ENCODE results near the gene PLD6. TPM values are rescaled to one million over a fixed set of nuclear protein-coding genes. Genes with fewer than 3 reads are reported as not detected.
"Not testable (repeated sequence)": the region's sequence is repeated elsewhere in the genome, so short reads cannot be mapped to it uniquely, and the experiment has no call there.

Gene PLD6
- total RNA-seq (6.7 and 7.8 TPM in 2 replicates), polyA plus RNA-seq (2.5 and 4.7 TPM in 2 replicates), polyA minus RNA-seq (ENCODE audit: low replicate concordance) (0.47 and 2.8 TPM in 2 replicates)
- 1.5 and 3.6 TPM in 2 replicates for polyA plus RNA-seq (2012)

DNA sequence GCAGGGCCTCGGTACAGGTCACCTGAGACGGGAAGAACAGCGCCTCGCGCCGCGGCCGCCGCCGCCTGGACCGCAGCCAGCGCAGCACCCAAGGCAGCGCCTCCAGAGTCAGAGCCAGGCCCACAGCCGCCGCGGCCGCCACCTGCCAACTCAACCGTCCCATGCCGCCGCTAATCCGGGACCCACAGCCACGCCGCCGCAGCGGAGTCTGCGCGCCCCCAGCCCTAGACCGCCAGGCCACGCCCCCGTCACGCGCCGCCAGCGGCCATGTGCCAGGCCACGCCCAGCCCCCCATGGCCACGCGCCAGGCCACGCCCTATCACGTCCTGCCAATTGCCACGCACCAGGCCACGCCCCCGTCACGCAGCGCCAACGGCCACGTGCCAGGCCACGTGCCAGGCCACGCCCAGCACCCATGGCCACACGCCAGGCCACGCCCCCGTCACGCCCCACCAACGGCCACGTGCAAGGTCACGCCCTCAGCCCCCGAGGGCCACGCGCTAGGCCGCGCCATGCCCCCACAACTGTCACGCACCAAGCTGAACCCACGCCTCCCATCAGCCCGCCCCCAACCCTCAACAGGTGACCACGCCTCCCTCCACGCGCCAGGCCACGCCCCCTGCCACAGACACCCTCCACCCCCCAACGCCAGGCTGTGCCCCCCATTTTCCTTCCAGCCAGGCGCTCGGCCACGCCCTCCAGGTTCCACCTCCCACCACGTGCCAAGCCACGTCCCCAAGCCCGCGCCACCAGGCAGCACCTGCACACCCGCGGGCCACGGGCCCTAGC lies at the start of gene PLD6:
Gene PLD6 (minus strand): TSS at position 210 of the 789 bp plus-strand sequence. CDS start 47 bp downstream, at position 163.
- peak within 1 kb of the TSS; percentile 50 to 61 (median 58) for H3K4me3 ChIP-seq (replicated peaks in 1 of 4; ENCODE audit: control extremely low read depth in 1 of 4, insufficient read depth in 1 of 4, low read depth in 3 of 4, low read length in 4 of 4)
- H3K4me2 ChIP-seq (ENCODE audit: extremely low read depth, insufficient read depth, low read length), result peak within 1 kb of the TSS; percentile 90
- peak within 1 kb of the TSS; percentile 62 for H3K9ac ChIP-seq (ENCODE audit: insufficient read depth, low read length)
- TF ChIP-seq EZH2 (IDR thresholded peaks at IDR 0.05; ENCODE audit: low read length, missing control alignments) (no peak), CTCF (conservative IDR thresholded peaks at IDR 0.05 in 1 of 2, IDR thresholded peaks at IDR 0.05 in 1 of 2; ENCODE audit: low read depth in 1 of 2, low read length in 2 of 2) (no peak)
- peaks cover 2% of the 10 kb centered on the region for H3K36me3 ChIP-seq (ENCODE audit: control insufficient read depth, insufficient read depth, low read length)
- H3K4me1 ChIP-seq (ENCODE audit: control insufficient read depth, extremely low read depth, insufficient read depth, low read length), result peaks cover 7% of the 10 kb centered on the region
- H3K79me2 ChIP-seq (ENCODE audit: control insufficient read depth, insufficient read depth, low read length), result peaks cover 9% of the 10 kb centered on the region
- DNase-seq (ENCODE audit: low read depth in 2 of 2), result peak; percentile 52 to 71
- H3K27ac ChIP-seq (ENCODE audit: insufficient read depth, low read length), result peak within 1 kb of the TSS; percentile 17
- no peaks in the 10 kb centered on the region for H3K9me3 ChIP-seq (ENCODE audit: control insufficient read depth, insufficient read depth, low read depth, low read length)
- no peaks in the 10 kb centered on the region for H3K27me3 ChIP-seq (ENCODE audit: control insufficient read depth, insufficient read depth, low read length)
- H4K20me1 ChIP-seq (ENCODE audit: control insufficient read depth, extremely low read depth, insufficient read depth, low read length), result no peaks in the 10 kb centered on the region
- peak within 1 kb of the TSS; percentile 38 for H2AFZ ChIP-seq (ENCODE audit: low read length)

DNA sequence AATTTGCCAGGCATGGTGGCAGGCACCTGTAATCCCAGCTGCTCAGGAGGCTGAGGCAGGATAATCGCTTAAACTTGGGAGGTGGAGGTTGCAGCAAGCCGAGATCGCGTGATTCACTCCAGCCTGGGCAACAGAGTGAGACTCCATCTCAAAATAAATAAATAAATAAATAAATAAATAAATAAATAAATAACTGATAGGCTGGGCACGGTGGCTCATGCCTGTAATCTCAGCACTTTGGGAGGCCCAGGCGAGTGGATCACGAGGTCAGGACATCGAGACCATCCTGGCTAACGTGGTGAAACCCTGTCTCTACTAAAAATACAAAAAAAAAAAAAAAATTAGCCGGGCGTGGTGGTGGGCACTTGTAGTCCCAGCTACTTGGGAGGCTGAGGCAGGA lies 49.6 kb upstream of the PLD6 start:
- peaks cover 21% of the 10 kb centered on the region for H3K36me3 ChIP-seq (ENCODE audit: control insufficient read depth, insufficient read depth, low read length)

GRCh38 chr17:17254036-17254435 lies 47.9 kb upstream of the PLD6 start:
- DNase-seq (ENCODE audit: low read depth in 2 of 2), result no peak
- H3K4me3 ChIP-seq (replicated peaks in 1 of 4; ENCODE audit: control extremely low read depth in 1 of 4, insufficient read depth in 1 of 4, low read depth in 3 of 4, low read length in 4 of 4), result no peak overlapping the region
- no peak overlapping the region for H3K4me2 ChIP-seq (ENCODE audit: extremely low read depth, insufficient read depth, low read length)
- H3K27ac ChIP-seq (ENCODE audit: insufficient read depth, low read length), result no peak overlapping the region
- no peaks in the 10 kb centered on the region for H3K9me3 ChIP-seq (ENCODE audit: control insufficient read depth, insufficient read depth, low read depth, low read length)
- no peak overlapping the region for H3K9ac ChIP-seq (ENCODE audit: insufficient read depth, low read length)
- H3K79me2 ChIP-seq (ENCODE audit: control insufficient read depth, insufficient read depth, low read length), result no peaks in the 10 kb centered on the region
- H2AFZ ChIP-seq (ENCODE audit: low read length), result no peak overlapping the region
- no peaks in the 10 kb centered on the region for H3K27me3 ChIP-seq (ENCODE audit: control insufficient read depth, insufficient read depth, low read length)
- no peaks in the 10 kb centered on the region for H3K4me1 ChIP-seq (ENCODE audit: control insufficient read depth, extremely low read depth, insufficient read depth, low read length)
- no peak for TF ChIP-seq EZH2 (IDR thresholded peaks at IDR 0.05; ENCODE audit: low read length, missing control alignments)
- TF ChIP-seq CTCF (conservative IDR thresholded peaks at IDR 0.05 in 1 of 2, IDR thresholded peaks at IDR 0.05 in 1 of 2; ENCODE audit: low read depth in 1 of 2, low read length in 2 of 2), result no peak
- H3K36me3 ChIP-seq (ENCODE audit: control insufficient read depth, insufficient read depth, low read length), result peaks cover 11% of the 10 kb centered on the region
- H4K20me1 ChIP-seq (ENCODE audit: control insufficient read depth, extremely low read depth, insufficient read depth, low read length), result no peaks in the 10 kb centered on the region

More for the DNA sequence above, 49.6 kb upstream of the PLD6 start:
- not testable (repeated sequence) for H4K20me1 ChIP-seq (ENCODE audit: control insufficient read depth, extremely low read depth, insufficient read depth, low read length); DNase-seq (ENCODE audit: low read depth in 2 of 2); H3K4me1 ChIP-seq (ENCODE audit: control insufficient read depth, extremely low read depth, insufficient read depth, low read length); H3K9ac ChIP-seq (ENCODE audit: insufficient read depth, low read length); H2AFZ ChIP-seq (ENCODE audit: low read length); H3K27ac ChIP-seq (ENCODE audit: insufficient read depth, low read length); H3K4me2 ChIP-seq (ENCODE audit: extremely low read depth, insufficient read depth, low read length); H3K27me3 ChIP-seq (ENCODE audit: control insufficient read depth, insufficient read depth, low read length); H3K9me3 ChIP-seq (ENCODE audit: control insufficient read depth, insufficient read depth, low read depth, low read length); H3K79me2 ChIP-seq (ENCODE audit: control insufficient read depth, insufficient read depth, low read length); H3K4me3 ChIP-seq (replicated peaks in 1 of 4; ENCODE audit: control extremely low read depth in 1 of 4, insufficient read depth in 1 of 4, low read depth in 3 of 4, low read length in 4 of 4)

All from fibroblast of lung (primary cell).